Measurements from ENCODE around the gene HOXC13. TPM values are rescaled to one million over a fixed set of nuclear protein-coding genes. Genes with fewer than 3 reads are reported as not detected.

The HOXC13 gene
- total and polyA plus RNA-seq, 3 donors from 2014 or later = 0.25 to 0.87 (median 0.63) TPM

GRCh38 chr12:53977596-53978445 lies 39.2 kb downstream of the HOXC13 start:
- Histone ChIP-seq H3K27ac (no peak overlapping the region), H3K4me1 (peaks cover 12% of the 10 kb centered on the region), H3K27me3 (peaks cover 10% of the 10 kb centered on the region), H3K36me3 (ENCODE audit: low read depth, missing control alignments) (no peaks in the 10 kb centered on the region), H3K9me3 (no peaks in the 10 kb centered on the region), H3K4me3 (no peak overlapping the region)
- WGBS, 2 donors = 17 to 28% methylated on average over 11 of the region's 11 CpGs
- intact Hi-C loops (cut with DNase I; ENCODE audit: low total_unique reads) = no loop called here
- DNase-seq = no peak
- no peak for TF ChIP-seq POLR2A (IDR thresholded peaks at IDR 0.05)
- TF ChIP-seq CTCF (IDR thresholded peaks at IDR 0.05) = no peak

GRCh38 chr12:53978477-53979356 lies 40.1 kb downstream of the HOXC13 start:
- DNase-seq = no peak
- no peak overlapping the region for H3K27ac ChIP-seq
- peaks cover 12% of the 10 kb centered on the region for H3K4me1 ChIP-seq
- no peaks in the 10 kb centered on the region for H3K9me3 ChIP-seq
- TF ChIP-seq CTCF (IDR thresholded peaks at IDR 0.05) = no peak
- TF ChIP-seq POLR2A (IDR thresholded peaks at IDR 0.05) = no peak
- intact Hi-C loops (cut with DNase I; ENCODE audit: low total_unique reads) = no loop called here
- no peak overlapping the region for H3K4me3 ChIP-seq
- peaks cover 10% of the 10 kb centered on the region for H3K27me3 ChIP-seq
- WGBS, 2 donors = 47 to 53% methylated on average over 14 to 15 of the region's 15 CpGs
- H3K36me3 ChIP-seq (ENCODE audit: low read depth, missing control alignments) = no peaks in the 10 kb centered on the region

GRCh38 chr12:53980104-53980801 lies 41.6 kb downstream of the HOXC13 start:
- TF ChIP-seq POLR2A (IDR thresholded peaks at IDR 0.05) (no peak), CTCF (IDR thresholded peaks at IDR 0.05) (no peak)
- Histone ChIP-seq H3K4me1 (peaks cover 9% of the 10 kb centered on the region), H3K36me3 (ENCODE audit: low read depth, missing control alignments) (no peaks in the 10 kb centered on the region), H3K4me3 (no peak overlapping the region), H3K27ac (no peak overlapping the region), H3K9me3 (no peaks in the 10 kb centered on the region), H3K27me3 (peaks cover 4% of the 10 kb centered on the region)
- 68 to 74% methylated on average over 6 to 7 of the region's 7 CpGs for WGBS, 2 donors
- DNase-seq = no peak
- intact Hi-C loops (cut with DNase I; ENCODE audit: low total_unique reads) = loop anchor here (10.0 kb wide), 1 partner anchor 205 kb away; no protein-coding TSS in a partner anchor

- peaks cover 14% of the 10 kb centered on the region for H3K4me1 ChIP-seq
- WGBS, 2 donors = 73 to 78% methylated on average over 15 of the region's 15 CpGs
Measured at GRCh38 chr12:53980802-53981496, 42.3 kb downstream of the HOXC13 start.

More at GRCh38 chr12:53980802-53981496, 42.3 kb downstream of the HOXC13 start:
- intact Hi-C loops (cut with DNase I; ENCODE audit: low total_unique reads) = loop anchor here (10.0 kb wide), 1 partner anchor 206 kb away; no protein-coding TSS in a partner anchor
- Histone ChIP-seq H3K36me3 (ENCODE audit: low read depth, missing control alignments) (no peaks in the 10 kb centered on the region), H3K27me3 (peaks cover 4% of the 10 kb centered on the region), H3K9me3 (no peaks in the 10 kb centered on the region), H3K27ac (no peak overlapping the region), H3K4me3 (no peak overlapping the region)
- no peak for DNase-seq
- TF ChIP-seq POLR2A (IDR thresholded peaks at IDR 0.05) = no peak
- TF ChIP-seq CTCF (IDR thresholded peaks at IDR 0.05) = no peak

Measured in testis (tissue), 3 donors.